Hepatocyte (in vitro differentiated cells): ENCODE data around the gene CTSW. TPM values are rescaled to one million over a fixed set of nuclear protein-coding genes. Genes with fewer than 3 reads are reported as not detected.

Experiments used
- DNase-seq: peaks from one replicate; pipeline ENCODE4 v3.0.0-alpha.2; 2016; ENCODE audit warnings: low spot score
- H2AFZ ChIP-seq: fragments of 200-600 bp; sonication (generic); 2 replicates; pipeline ENCODE4 v1.6.0; 2016; ENCODE audit warnings: antibody characterized with exemption, mild to moderate bottlenecking
- H3K27ac ChIP-seq: fragments of 200-600 bp; sonication (generic); 2 replicates; pipeline ENCODE4 v1.5.1; 2016; ENCODE audit warnings: mild to moderate bottlenecking
- H3K27me3 ChIP-seq: fragments of 200-600 bp; sonication (generic); 2 replicates; pipeline ENCODE4 v1.6.1; 2016
- H3K36me3 ChIP-seq: fragments of 200-600 bp; sonication (generic); replicated peaks from 2 replicates; pipeline ENCODE4 v1.5.1; 2016; ENCODE audit warnings: low read depth; ENCODE audit not compliant: insufficient read depth
- H3K4me1 ChIP-seq: fragments of 200-600 bp; sonication (generic); 2 replicates; pipeline ENCODE4 v1.5.1; 2016; ENCODE audit warnings: mild to moderate bottlenecking, moderate library complexity; ENCODE audit not compliant: insufficient read depth
- H3K4me2 ChIP-seq: fragments of 200-600 bp; sonication (generic); 2 replicates; pipeline ENCODE4 v1.6.0; 2016
- H3K4me3 ChIP-seq: fragments of 200-600 bp; sonication (generic); 2 replicates; pipeline ENCODE4 v1.5.1; 2016; ENCODE audit warnings: mild to moderate bottlenecking
- H3K79me2 ChIP-seq: fragments of 200-600 bp; sonication (generic); 2 replicates; pipeline ENCODE4 v1.6.0; 2017; ENCODE audit warnings: mild to moderate bottlenecking
- H3K9me2 ChIP-seq: fragments of 200-600 bp; sonication (generic); replicated peaks from 2 replicates; pipeline ENCODE4 v1.6.0; 2017; ENCODE audit warnings: mild to moderate bottlenecking; ENCODE audit not compliant: insufficient read depth
- H3K9me3 ChIP-seq: fragments of 200-600 bp; sonication (generic); 2 replicates; pipeline ENCODE4 v1.5.1; 2016; ENCODE audit warnings: low read depth, mild to moderate bottlenecking
- H4K20me1 ChIP-seq: fragments of 200-600 bp; sonication (generic); 2 replicates; pipeline ENCODE4 v1.6.0; 2016; ENCODE audit warnings: mild to moderate bottlenecking; ENCODE audit not compliant: insufficient read depth, poor library complexity, severe bottlenecking
- CTCF ChIP-seq: fragments of 200-600 bp; sonication (generic); IDR thresholded peaks from 2 replicates; pipeline ENCODE4 v1.5.1; 2016; ENCODE audit warnings: antibody characterized with exemption, mild to moderate bottlenecking; ENCODE audit not compliant: poor library complexity
- EZH2 ChIP-seq: fragments of 200-600 bp; sonication (generic); IDR thresholded peaks from 2 replicates; pipeline ENCODE4 v1.6.1; 2016; ENCODE audit warnings: antibody characterized with exemption, mild to moderate bottlenecking, borderline replicate concordance
- EZH2phosphoT487 ChIP-seq: fragments of 200-600 bp; sonication (generic); IDR thresholded peaks from one replicate; pipeline ENCODE4 v1.6.1; 2018; ENCODE audit warnings: antibody characterized with exemption, mild to moderate bottlenecking, low read depth, moderate library complexity; ENCODE audit not compliant: unreplicated experiment, severe bottlenecking
- WGBS: methylation state at CpG from one replicate; pipeline ENCODE4 v1.1.6; 2016; ENCODE audit warnings: low lambda C conversion rate; ENCODE audit errors: missing lambda C conversion rate; 5-methylcytosine and 5-hydroxymethylcytosine counted together
- polyA plus RNA-seq: library from polyadenylated mRNA; unstranded; fragments of >200 nt; fragmentation: Nextera tagmentation; extraction: Ambion mirVana; gene quantifications from 2 replicates; pipeline ENCODE4 v1.2.1, GENCODE V29; 2016
- total RNA-seq: library from RNA; depleted of rRNA; stranded (reverse); fragments of >200 nt; gene quantifications from 2 replicates; pipeline ENCODE4 v1.2.3, GENCODE V29; 2014

CTSW gene
- total and polyA plus RNA-seq, 2 experiments from 2014 or later: 0.15 TPM; not detected in 1

GRCh38 chr11:65861533-65862183 is 18.0 kb upstream of the CTSW start:
- H3K9me3 ChIP-seq: no peaks in the 10 kb centered on the region
- no peaks in the 10 kb centered on the region for H3K27me3 ChIP-seq
- H3K79me2 ChIP-seq: peaks cover 31% of the 10 kb centered on the region
- H3K4me2 ChIP-seq: peak overlapping the region; percentile 90
- peak overlapping the region; percentile 96 for H3K4me3 ChIP-seq
- no peak for TF ChIP-seq EZH2phosphoT487
- no peak for TF ChIP-seq EZH2
- no peak for TF ChIP-seq CTCF
- no peak for DNase-seq
- peak overlapping the region; percentile 97 for H3K27ac ChIP-seq
- H3K4me1 ChIP-seq: peaks cover 9% of the 10 kb centered on the region
- H4K20me1 ChIP-seq: peaks cover 9% of the 10 kb centered on the region
- no peak overlapping the region for H2AFZ ChIP-seq
- no peaks in the 10 kb centered on the region for H3K36me3 ChIP-seq
- 91% methylated on average over 13 of the region's 13 CpGs for WGBS
- H3K9me2 ChIP-seq: no peaks in the 10 kb centered on the region

GRCh38 chr11:65862191-65862735 is 17.4 kb upstream of the CTSW start:
- Histone ChIP-seq H3K4me1 (peaks cover 9% of the 10 kb centered on the region), H3K79me2 (peaks cover 25% of the 10 kb centered on the region), H3K9me3 (no peaks in the 10 kb centered on the region), H4K20me1 (peaks cover 4% of the 10 kb centered on the region), H3K4me2 (peak overlapping the region; percentile 90), H3K27ac (no peak overlapping the region), H3K36me3 (no peaks in the 10 kb centered on the region), H3K4me3 (no peak overlapping the region), H3K9me2 (no peaks in the 10 kb centered on the region), H3K27me3 (no peaks in the 10 kb centered on the region), H2AFZ (no peak overlapping the region)
- TF ChIP-seq CTCF (no peak), EZH2phosphoT487 (no peak), EZH2 (no peak)
- WGBS: 78% methylated on average over 5 of the region's 5 CpGs
- DNase-seq: no peak

GRCh38 chr11:65862941-65863888 is 16.4 kb upstream of the CTSW start:
- Histone ChIP-seq H3K79me2 (peaks cover 21% of the 10 kb centered on the region), H3K9me2 (no peaks in the 10 kb centered on the region)
- WGBS: 96% methylated on average over 22 of the region's 24 CpGs

More at GRCh38 chr11:65862941-65863888, 16.4 kb upstream of the CTSW start:
- H3K27me3 ChIP-seq: no peaks in the 10 kb centered on the region
- no peak overlapping the region for H3K4me3 ChIP-seq
- no peak for TF ChIP-seq EZH2phosphoT487
- TF ChIP-seq CTCF: no peak
- TF ChIP-seq EZH2: no peak
- no peaks in the 10 kb centered on the region for H3K9me3 ChIP-seq
- H3K4me1 ChIP-seq: peaks cover 9% of the 10 kb centered on the region
- H3K36me3 ChIP-seq: no peaks in the 10 kb centered on the region
- H3K4me2 ChIP-seq: no peak overlapping the region
- no peak overlapping the region for H3K27ac ChIP-seq
- no peak overlapping the region for H2AFZ ChIP-seq
- H4K20me1 ChIP-seq: no peaks in the 10 kb centered on the region
- no peak for DNase-seq
